ENCODE measurements around the gene PALS1.
A peak's percentile ranks its signal among the peaks of the same experiment; 100 is the strongest.

PALS1 gene

GRCh38 chr14:67241411-67242167 is at the start of gene PALS1:
Gene PALS1, plus strand, starts transcription at chr14:67241435. Its CDS starts 37,736 bp downstream, at chr14:67279171.
- DNase-seq: peak; percentile 63

GRCh38 chr14:67191768-67192290 is 49.4 kb upstream of the PALS1 start:
- DNase-seq: no peak

- peak; percentile 45 for DNase-seq
These were observed 48.9 kb upstream of the PALS1 start for GRCh38 chr14:67192366-67192765.

GRCh38 chr14:67195279-67195678 is 46.0 kb upstream of the PALS1 start:
- DNase-seq: peak; percentile 27

GRCh38 chr14:67199016-67199415 is 42.2 kb upstream of the PALS1 start:
- DNase-seq: no peak

GRCh38 chr14:67207810-67208209 is 33.4 kb upstream of the PALS1 start:
- no peak for DNase-seq

GRCh38 chr14:67218126-67218525 is 23.1 kb upstream of the PALS1 start:
- DNase-seq: no peak

GRCh38 chr14:67221248-67221981 is 19.8 kb upstream of the PALS1 start:
- no peak for DNase-seq

- DNase-seq: no peak
These were observed 19.3 kb upstream of the PALS1 start for GRCh38 chr14:67221982-67222328.

GRCh38 chr14:67225523-67225922 is 15.7 kb upstream of the PALS1 start:
- no peak for DNase-seq

GRCh38 chr14:67228325-67228984 is 12.8 kb upstream of the PALS1 start:
- no peak for DNase-seq

GRCh38 chr14:67232066-67232465 is 9.2 kb upstream of the PALS1 start:
- no peak for DNase-seq

- DNase-seq: no peak
These were observed 8.6 kb upstream of the PALS1 start for GRCh38 chr14:67232621-67233020.

- no peak for DNase-seq
These were observed 3.6 kb upstream of the PALS1 start for GRCh38 chr14:67237591-67237990.

GRCh38 chr14:67239582-67239981 is 1.7 kb upstream of the PALS1 start:
- DNase-seq: no peak

GRCh38 chr14:67240168-67240932 is 885 bp upstream of the PALS1 start:
- peak; percentile 49 for DNase-seq

GRCh38 chr14:67240978-67241410 is 241 bp upstream of the PALS1 start:
- DNase-seq: peak; percentile 97

GRCh38 chr14:67242168-67242420 is 859 bp downstream of the PALS1 start:
- peak; percentile 13 for DNase-seq

- no peak for DNase-seq
These were observed 3.9 kb downstream of the PALS1 start for GRCh38 chr14:67245104-67245503.

GRCh38 chr14:67251573-67252226 is 10.5 kb downstream of the PALS1 start:
- no peak for DNase-seq

GRCh38 chr14:67253076-67253635 is 11.9 kb downstream of the PALS1 start:
- no peak for DNase-seq

GRCh38 chr14:67257906-67258305 is 16.7 kb downstream of the PALS1 start:
- no peak for DNase-seq
